ENCODE results near the gene CCDC71L.

The CCDC71L gene

GRCh38 chr7:106610996-106611886 is 49.7 kb downstream of the CCDC71L start:
- Histone ChIP-seq H3K79me2 (ENCODE audit: insufficient read depth, low read length) (no peaks in the 10 kb centered on the region), H3K27ac (ENCODE audit: low read depth, low read length) (no peak overlapping the region), H2AFZ (ENCODE audit: low read depth, low read length, severe bottlenecking) (no peak overlapping the region), H3K36me3 (ENCODE audit: low read length) (no peaks in the 10 kb centered on the region), H3K4me2 (ENCODE audit: low read depth, low read length, poor library complexity, severe bottlenecking) (no peak overlapping the region), H3K27me3 (ENCODE audit: low read length) (no peaks in the 10 kb centered on the region), H3K9me3 (ENCODE audit: insufficient read depth, low read length) (no peaks in the 10 kb centered on the region), H3K9ac (ENCODE audit: low read length) (no peak overlapping the region), H3K4me3 (ENCODE audit: insufficient read depth, low read length, poor library complexity, severe bottlenecking) (no peak overlapping the region), H3F3A (ENCODE audit: insufficient read depth) (no peaks in the 10 kb centered on the region), H3K9me2 (replicated peaks; ENCODE audit: insufficient read depth, low read length) (no peaks in the 10 kb centered on the region), H4K20me1 (ENCODE audit: low read depth, low read length) (no peaks in the 10 kb centered on the region)
- TF ChIP-seq CTCF (IDR thresholded peaks at IDR 0.05; ENCODE audit: insufficient read depth, low read length, poor library complexity, severe bottlenecking) (no peak), EZH2phosphoT487 (conservative IDR thresholded peaks at IDR 0.05; ENCODE audit: low read length) (no peak)

DNA sequence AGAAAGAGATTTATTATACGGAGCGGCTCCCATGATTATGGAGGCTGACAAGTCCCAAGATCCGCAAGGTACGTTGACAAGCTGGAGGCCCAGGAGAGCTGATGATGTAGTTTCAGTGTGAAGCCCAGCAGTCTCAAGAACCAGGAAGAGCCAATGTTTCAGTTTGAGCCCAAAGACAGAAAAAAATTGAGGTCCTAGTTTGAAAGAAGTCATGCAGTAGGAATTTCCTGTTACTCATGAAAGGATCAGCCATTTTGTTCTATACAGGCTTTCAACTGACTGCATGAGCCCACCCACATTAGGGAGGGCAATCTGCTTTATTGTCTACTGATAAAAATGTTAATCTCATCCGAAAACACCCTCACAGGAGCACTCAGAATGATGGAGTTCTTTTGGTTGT is 51.5 kb downstream of the CCDC71L start:
- Histone ChIP-seq H3K27me3 (ENCODE audit: low read length) (no peaks in the 10 kb centered on the region), H2AFZ (ENCODE audit: low read depth, low read length, severe bottlenecking) (no peak overlapping the region), H3K79me2 (ENCODE audit: insufficient read depth, low read length) (no peaks in the 10 kb centered on the region), H3F3A (ENCODE audit: insufficient read depth) (no peaks in the 10 kb centered on the region), H3K9ac (ENCODE audit: low read length) (no peak overlapping the region), H3K27ac (ENCODE audit: low read depth, low read length) (no peak overlapping the region), H4K20me1 (ENCODE audit: low read depth, low read length) (no peaks in the 10 kb centered on the region), H3K4me2 (ENCODE audit: low read depth, low read length, poor library complexity, severe bottlenecking) (no peak overlapping the region), H3K9me2 (replicated peaks; ENCODE audit: insufficient read depth, low read length) (no peaks in the 10 kb centered on the region), H3K4me3 (ENCODE audit: insufficient read depth, low read length, poor library complexity, severe bottlenecking) (no peak overlapping the region), H3K36me3 (ENCODE audit: low read length) (no peaks in the 10 kb centered on the region), H3K9me3 (ENCODE audit: insufficient read depth, low read length) (no peaks in the 10 kb centered on the region)
- TF ChIP-seq EZH2phosphoT487 (conservative IDR thresholded peaks at IDR 0.05; ENCODE audit: low read length): no peak
- TF ChIP-seq CTCF (IDR thresholded peaks at IDR 0.05; ENCODE audit: insufficient read depth, low read length, poor library complexity, severe bottlenecking): no peak

GRCh38 chr7:106608661-106609060 is 52.3 kb downstream of the CCDC71L start:
- Histone ChIP-seq H2AFZ (ENCODE audit: low read depth, low read length, severe bottlenecking) (no peak overlapping the region), H3K4me3 (ENCODE audit: insufficient read depth, low read length, poor library complexity, severe bottlenecking) (no peak overlapping the region), H3K4me2 (ENCODE audit: low read depth, low read length, poor library complexity, severe bottlenecking) (no peak overlapping the region), H4K20me1 (ENCODE audit: low read depth, low read length) (no peaks in the 10 kb centered on the region), H3K27ac (ENCODE audit: low read depth, low read length) (no peak overlapping the region), H3K79me2 (ENCODE audit: insufficient read depth, low read length) (no peaks in the 10 kb centered on the region), H3K9me2 (replicated peaks; ENCODE audit: insufficient read depth, low read length) (no peaks in the 10 kb centered on the region), H3K9ac (ENCODE audit: low read length) (no peak overlapping the region), H3K27me3 (ENCODE audit: low read length) (no peaks in the 10 kb centered on the region), H3K36me3 (ENCODE audit: low read length) (no peaks in the 10 kb centered on the region), H3K9me3 (ENCODE audit: insufficient read depth, low read length) (no peaks in the 10 kb centered on the region), H3F3A (ENCODE audit: insufficient read depth) (no peaks in the 10 kb centered on the region)
- TF ChIP-seq CTCF (IDR thresholded peaks at IDR 0.05; ENCODE audit: insufficient read depth, low read length, poor library complexity, severe bottlenecking) (no peak), EZH2phosphoT487 (conservative IDR thresholded peaks at IDR 0.05; ENCODE audit: low read length) (no peak)
